Stimulated activated CD4-positive, alpha-beta T cell treated with anti-CD3 and anti-CD28 coated beads, Interleukin-4, amount 100 ng/mL, for 48 hours (primary cell): ENCODE data around the gene RABL6.
"Not testable (repeated sequence)": the region's sequence is repeated elsewhere in the genome, so short reads cannot be mapped to it uniquely, and the experiment has no call there.

ENCODE experiments used
- DNase-seq, 2 donors: peaks; one replicate each; pipeline ENCODE4 v3.0.0-alpha.2; 2020; ENCODE audit warnings: low read depth in 2 of 2

RABL6 gene

DNA sequence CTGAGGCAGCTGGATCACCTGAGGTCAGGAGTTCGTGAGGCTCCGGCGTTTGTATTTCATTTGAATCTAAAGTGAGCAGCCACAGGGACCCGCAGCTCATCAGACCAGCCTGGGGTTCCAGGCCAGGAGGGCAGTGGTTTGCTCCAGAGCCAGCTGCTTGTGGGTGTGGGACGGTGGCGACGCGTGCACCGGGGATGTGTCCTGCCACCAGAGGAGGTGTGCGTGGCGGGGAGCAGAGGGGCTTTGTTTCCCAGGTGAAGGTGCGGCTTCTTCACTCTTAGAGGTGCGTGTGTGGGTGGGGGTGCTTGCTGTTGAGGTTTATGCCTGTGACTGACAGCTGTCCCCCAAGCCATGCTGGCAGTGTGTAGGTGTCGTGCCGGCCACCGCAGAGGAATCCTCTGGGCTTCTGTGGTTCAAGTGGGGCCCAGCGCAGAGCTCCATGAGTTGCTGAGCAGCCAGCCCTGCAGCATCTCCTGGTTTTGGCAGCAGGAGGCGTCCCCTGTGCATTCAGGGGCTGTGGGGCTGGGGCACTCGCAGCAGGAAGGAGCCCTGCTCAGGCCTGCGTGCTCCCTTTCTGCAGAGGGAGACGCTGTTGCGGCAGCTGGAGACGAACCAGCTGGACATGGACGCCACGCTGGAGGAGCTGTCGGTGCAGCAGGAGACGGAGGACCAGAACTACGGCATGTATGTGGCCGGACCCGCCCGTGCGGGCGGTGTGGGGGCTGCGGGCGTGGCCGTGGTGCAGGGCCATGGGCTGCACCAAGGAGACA is 27.6 kb downstream of the RABL6 start:
- no peak for DNase-seq

DNA sequence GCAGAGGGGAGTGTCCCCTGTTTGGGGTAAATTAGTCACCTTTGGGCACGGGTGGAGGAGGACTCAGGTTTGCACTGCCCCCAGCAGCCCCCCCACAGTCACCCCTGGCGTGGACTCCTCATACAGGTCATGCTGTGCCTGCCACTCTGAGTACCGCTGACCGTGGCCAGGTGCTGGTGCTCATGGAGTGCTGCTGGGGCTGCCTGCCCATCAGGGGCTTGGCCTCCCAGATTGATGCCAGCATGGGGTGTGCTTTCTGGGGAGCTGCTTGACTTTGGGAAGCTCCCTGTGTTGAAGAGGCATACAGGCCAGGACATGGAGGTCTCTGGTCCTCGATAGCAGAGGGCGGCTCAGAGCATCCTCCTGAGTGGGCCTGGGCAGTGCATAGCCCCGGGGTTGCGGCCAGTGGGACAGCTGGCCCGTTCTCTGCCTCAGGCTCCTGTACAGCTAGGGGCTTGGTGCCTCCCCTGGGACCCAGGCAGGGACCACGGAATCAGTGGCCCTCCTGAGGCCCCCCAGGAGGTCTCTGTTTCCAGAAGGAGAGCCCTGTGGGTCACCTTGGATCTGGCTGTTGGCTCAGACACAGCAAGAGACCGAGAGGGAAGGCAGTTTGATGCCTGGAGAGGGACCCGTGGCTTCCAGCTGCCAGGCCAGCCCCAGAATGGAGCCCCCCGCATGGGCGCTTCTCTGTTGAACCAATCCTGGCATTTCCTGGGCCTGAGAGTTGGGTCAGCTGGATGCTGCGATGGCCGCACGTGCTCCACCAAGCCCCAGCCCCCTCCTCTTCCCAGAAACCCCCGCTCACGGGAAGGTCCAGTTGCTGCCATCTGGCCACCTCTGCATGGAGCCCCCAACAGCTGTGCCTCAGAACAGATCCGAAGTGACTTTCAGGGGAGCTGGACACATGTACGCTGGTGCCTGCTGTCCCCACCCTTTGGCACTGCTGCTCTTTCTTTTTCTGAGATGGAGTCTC is 28.5 kb downstream of the RABL6 start:
- DNase-seq, result no peak

DNA sequence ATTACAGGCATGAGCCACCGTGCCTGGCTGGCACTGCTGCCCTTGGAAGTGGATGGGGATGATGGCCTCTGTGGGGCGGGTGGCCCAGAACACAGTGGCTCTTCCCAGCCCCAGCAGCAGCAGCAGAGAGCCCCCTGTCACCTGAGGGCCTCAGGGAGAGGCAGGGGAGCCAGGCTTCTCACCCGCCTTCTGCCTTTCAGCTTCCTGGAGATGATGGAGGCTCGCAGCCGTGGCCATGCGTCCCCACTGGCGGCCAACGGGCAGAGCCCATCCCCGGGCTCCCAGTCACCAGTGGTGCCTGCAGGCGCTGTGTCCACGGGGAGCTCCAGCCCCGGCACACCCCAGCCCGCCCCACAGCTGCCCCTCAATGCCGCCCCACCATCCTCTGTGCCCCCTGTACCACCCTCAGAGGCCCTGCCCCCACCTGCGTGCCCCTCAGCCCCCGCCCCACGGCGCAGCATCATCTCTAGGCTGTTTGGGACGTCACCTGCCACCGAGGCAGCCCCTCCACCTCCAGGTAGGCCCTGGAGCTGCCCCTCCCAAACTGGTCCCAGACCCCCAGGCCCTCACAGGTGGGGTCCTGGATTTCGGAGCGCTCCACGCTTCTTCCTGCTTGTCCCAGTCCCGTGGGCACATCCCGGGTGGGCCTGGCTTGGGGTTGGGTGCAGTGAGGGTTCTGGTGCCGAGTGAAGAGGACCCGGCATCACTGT is 29.6 kb downstream of the RABL6 start:
- no peak for DNase-seq

DNA sequence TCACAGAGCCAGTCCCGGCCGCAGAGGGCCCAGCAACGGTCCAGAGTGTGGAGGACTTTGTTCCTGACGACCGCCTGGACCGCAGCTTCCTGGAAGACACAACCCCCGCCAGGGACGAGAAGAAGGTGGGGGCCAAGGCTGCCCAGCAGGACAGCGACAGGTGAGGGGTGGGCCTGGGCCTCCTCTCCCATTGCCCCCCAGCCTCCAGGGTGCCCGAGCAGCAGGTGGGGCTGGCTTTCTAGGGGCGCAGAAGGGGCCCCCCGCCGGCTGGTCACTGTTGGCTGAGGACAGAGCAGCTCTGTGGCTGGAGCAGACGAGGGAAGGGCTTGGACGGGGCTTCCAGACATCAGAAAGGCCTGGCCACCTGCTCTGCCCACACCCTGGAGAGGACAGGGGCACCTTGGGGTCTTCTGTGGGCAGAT is 30.1 kb downstream of the RABL6 start:
- not testable (repeated sequence) for DNase-seq

DNA sequence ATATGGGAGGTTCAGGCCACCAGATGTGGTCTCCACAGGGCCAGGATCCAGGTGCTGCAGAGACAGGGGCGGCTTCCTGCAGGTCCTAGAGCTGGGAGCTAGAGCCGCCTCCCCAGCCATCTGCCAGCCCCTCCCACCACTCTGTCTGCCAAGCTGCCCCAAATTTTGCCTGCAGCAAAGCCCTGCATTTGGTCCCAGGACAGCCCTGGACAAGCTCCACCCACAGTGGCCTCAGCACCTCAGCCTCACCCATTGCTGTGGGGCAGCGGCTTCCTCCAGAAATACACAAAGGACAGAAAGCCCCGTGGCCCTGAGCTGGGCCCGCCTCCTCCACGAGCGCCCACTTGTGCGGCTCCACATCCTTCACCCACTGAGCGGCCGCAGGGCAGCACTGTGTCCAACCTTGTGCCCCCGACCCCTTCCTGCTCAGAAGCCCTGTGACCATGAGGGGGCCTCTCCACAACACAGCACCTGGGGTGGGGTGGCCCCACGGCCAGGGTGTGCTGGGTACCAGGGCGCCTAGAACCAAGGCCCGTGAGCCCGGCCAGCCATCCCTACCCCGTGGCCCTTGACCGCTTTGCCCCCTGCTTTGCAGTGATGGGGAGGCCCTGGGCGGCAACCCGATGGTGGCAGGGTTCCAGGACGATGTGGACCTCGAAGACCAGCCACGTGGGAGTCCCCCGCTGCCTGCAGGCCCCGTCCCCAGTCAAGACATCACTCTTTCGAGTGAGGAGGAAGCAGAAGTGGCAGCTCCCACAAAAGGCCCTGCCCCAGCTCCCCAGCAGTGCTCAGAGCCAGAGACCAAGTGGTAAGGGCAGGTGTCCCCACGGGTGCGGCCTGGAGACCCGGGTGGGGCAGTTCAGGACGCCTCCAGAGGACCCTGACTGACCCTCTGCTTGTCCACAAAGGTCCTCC is 30.8 kb downstream of the RABL6 start:
- DNase-seq, result no peak

DNA sequence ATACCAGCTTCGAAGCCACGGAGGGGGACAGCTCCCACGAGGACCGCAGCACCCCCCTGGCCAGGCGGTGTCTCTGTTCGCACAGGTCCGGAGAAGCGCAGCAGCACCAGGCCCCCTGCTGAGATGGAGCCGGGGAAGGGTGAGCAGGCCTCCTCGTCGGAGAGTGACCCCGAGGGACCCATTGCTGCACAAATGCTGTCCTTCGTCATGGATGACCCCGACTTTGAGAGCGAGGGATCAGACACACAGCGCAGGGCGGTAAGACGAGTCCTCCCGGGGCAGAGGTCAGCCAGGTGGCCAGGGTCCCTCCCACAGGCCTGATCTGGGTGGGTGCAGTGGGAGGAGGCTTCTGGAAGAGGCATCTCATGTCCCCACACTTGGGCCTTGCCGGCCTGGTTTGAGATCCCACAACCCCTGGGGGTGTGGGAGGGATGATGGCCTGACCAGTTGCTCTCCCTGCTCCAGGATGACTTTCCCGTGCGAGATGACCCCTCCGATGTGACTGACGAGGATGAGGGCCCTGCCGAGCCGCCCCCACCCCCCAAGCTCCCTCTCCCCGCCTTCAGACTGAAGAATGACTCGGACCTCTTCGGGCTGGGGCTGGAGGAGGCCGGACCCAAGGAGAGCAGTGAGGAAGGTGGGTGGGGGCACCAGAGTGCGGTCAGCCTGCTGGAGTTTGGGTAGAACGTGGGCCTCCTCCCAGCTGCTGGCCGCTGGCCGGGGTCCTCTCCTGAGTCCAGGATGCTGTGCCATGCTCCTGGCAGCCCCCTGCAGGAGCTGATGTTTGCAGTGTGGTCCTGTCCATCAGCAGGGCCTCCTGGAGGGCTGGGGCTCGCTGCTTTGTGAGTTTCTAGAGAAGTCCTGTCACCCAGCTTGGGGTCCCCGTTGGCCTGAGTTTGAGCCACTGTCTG is 31.7 kb downstream of the RABL6 start:
- no peak for DNase-seq

DNA sequence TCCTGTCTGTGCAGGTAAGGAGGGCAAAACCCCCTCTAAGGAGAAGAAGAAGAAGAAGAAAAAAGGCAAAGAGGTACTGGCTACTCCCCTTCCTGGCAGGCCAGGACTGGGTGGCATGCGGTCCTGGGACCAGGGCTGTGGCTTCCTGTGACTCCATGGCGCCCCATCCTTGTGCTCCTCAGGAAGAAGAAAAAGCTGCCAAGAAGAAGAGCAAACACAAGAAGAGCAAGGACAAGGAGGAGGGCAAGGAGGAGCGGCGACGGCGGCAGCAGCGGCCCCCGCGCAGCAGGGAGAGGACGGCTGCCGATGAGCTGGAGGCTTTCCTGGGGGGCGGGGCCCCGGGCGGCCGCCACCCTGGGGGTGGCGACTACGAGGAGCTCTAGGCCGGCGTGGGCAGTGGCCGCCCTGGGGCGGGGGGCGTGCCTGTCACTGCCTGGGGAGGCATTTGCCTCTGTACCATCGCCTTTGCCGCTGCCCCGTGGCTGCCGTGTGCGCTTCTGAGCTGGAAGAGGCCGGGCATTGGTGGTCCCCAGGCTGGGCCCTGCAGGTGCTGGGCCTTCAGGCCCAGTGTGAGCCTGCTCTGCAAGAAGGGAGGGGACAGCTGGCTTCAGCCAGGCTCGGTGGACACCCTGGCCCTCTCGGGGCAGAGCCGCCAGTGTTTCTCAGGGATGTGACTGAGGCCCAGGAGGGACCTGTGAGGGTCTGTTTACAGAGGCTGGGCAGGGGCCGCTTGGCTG is 32.6 kb downstream of the RABL6 start:
- DNase-seq, result no peak

DNA sequence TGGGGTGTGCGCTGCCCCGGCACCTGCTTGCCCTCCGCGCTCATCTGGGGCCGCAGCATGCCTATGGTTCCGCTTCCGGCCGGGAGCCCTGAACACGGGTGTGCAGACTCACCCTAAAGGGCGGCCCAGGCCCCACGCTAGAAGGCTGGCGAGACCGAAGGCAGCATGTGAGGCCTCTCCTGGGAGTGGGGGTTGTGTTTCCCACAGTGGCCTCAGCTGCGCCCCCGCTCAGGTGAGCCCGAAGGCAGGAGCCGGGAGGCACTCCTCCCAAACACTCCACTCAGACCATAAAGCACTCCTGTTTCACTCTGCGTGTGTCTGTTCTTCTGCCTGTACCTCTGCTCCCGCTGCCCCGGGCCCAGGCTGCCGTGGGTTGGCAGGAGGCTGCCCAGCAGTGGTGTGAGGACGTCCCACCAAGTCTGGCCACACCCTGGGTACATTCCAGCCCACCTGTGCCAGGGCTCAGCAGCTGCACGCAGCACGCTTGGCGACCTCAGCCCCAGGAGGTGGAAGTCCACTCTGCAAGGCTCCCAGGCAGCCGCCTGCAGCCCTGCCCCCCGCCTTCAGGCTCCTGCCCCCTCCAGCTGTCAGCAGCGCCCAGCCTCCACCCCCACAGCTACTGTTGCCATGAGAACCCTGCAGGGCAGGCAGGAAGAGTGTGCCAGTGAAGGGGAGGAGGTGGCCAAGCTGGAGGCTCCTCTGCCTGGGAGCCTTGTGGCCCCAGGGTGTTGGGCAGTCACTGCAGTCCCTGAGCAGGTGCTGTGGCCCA is 33.3 kb downstream of the RABL6 start:
- DNase-seq, result no peak

DNA sequence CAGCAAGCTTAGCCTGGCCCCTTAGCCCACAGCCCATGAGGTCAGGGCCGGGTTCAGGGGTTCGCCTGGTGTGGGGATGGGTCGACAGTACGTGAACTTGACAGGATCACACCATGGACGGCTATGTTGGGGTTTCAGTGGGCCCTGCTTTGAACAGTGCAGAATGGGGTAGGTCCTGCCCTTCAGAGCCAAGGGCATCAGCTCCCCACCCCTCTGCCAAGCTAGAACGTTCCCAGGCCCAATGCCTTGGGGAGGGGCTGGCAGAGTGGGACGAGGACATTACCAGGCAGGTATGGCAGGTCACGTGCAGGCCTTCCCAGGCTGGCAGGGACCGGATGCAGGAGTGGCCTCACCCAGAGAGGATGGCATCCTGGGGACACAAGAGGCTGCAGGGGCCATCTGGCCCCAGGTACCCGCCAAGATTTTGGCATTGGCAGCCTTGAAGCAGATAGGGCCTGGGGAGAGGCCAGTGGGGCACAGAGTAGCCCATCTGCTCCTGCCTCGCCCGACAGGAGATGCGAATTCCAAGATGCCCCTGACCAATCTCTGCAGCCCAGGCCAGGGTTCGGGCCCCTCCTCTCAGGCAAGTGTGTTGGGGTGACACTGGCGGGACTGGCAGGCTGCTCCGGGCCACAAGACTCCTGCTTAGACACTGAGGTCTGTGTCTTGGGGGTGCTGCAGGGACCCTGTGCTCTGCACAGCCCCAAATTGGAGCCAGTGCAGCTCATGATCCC is 34.1 kb downstream of the RABL6 start:
- not testable (repeated sequence) for DNase-seq

DNA sequence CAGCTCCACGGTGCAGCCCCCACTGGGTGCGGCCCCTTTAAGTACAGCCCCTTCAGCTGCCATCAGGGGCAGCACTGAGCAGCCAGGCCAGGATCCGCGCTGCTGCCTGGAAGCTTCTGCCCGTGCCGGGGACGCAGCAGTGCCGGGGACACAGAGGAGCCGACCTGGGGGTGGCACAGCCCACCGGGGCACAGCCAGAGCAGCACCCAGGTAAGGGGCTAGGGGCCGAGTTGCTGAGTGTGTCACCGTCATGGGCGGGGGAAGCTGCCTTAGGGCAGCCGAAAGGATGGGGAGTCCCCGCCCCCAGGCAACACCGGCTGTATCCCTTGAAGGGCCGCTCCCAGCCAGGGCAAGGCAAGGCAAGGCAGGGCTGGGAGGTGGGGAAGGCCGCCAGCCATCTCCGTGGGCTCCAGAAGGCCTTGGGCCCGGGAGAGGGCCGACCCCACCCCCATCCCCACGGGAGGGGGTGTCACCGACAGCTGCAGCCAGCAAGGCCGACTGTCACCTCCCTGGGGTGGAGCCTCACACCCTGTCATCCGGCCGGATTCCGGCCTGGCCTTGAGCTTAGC is 34.7 kb downstream of the RABL6 start, which contains the start of gene AJM1:
TSS of gene AJM1 (plus strand) at position 99 of the 569 bp plus-strand sequence. CDS start 1,937 bp downstream, outside the sequence.
- peak; percentile 73 to 78 for DNase-seq

DNA sequence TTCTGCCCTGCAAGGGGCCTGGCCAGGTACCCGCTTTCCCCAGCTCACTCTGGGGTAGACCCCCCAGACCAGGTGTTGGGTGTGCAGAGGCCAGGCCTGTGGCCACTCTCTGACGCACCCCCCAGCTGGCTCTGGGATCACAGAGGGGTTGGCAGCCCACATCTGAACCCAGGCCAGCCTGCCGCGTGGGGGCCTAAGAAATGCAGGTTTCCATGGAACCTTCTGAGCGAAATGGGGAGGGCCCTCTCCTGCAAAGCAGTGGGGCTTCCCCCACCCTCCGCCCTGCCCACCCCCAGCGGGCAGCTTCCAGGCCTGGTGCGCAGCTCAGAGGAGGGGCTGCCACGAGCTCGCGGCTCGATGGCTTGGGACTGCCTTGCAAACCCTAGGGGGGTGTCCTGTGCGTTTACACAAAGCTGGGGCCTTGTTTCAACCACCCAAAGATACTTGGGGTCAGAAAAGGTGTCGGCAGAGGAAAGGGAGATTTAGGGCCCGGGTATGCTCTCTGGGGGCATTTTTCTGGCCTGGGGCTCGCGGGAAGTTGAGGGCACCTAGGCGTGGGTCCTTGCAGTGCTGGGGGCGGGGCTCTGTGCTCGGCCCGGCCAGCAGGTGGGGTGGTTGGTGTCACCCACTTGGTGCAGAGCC is 35.5 kb downstream of the RABL6 start:
- DNase-seq, result not testable (repeated sequence)

DNA sequence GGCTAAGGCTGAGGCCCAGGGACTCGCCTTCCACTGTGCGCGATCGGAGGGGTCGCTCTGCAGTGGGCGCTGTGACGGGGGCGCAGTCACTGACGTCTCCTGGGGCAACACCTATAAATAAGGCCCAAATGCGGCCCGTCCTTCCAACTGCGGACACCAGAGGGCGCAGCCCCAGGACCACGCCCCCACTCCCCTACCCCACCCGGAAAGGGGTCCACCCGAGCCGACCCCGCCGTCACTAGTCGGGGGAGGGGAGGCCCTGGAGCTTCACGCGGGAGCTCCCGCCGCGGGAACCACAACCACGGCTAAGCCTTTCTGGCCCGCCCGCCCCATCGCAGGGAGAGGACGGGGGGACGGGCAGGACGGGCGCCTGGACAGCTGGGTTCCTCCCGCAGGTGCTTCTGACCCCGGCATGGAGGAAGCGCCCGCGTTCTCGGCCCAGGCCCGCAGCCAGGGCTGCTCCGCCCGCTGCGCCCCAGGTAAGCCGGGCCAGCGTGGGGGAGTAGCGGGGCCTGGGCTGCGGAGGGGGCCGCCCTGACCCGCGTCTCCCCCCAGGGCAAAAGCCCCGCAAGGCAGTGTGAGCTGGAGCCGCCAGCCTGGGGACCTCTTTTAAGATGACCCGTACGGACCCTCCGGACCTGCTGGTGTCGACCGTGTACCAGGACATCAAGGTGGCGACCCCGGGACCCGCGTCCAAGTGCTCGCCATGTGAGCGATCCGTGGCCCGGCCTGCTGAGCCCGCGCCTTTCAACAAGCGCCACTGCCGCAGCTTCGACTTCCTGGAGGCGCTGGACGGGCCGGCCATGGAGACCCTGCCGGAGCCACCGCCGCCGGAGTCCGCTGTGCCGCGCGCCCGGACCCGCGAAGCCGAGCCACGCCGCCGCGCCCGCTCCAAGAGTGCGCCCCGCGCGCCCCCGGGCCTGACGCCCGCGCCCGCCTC is 36.3 kb downstream of the RABL6 start:
- peak; percentile 53 to 62 for DNase-seq

DNA sequence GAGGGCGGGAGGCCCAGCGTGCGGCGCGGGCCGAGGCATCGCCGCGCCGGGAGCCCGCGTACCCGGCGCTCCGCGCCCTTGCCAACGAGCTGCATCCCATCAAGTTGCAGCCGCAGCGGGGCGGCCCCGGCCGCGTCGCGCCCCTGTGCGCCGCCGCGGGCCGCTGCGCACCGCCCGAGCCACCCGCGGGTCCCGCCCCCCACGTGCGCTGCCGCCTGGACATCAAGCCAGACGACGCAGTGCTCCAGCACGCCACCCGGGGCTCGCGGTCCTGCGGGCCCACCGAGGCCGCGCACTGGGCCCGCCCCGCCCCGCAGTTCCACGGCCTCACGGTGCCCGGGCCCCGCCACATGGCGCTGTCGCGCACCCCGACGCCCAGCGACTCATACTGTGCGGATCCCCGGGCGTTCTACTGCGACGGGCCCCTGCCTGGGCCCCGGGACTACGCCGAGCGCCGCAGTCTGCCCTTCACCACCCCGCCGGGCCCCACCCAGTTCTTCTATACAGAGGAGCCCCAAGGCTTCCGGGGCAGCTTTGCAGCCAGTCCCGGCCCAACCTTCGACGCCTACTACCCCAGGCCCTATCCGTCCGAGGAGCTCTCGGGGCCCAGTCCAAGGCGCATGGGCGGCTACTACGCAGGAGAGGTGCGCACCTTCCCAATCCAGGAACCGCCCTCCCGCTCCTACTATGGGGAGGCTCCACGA is 37.2 kb downstream of the RABL6 start:
- no peak for DNase-seq

DNA sequence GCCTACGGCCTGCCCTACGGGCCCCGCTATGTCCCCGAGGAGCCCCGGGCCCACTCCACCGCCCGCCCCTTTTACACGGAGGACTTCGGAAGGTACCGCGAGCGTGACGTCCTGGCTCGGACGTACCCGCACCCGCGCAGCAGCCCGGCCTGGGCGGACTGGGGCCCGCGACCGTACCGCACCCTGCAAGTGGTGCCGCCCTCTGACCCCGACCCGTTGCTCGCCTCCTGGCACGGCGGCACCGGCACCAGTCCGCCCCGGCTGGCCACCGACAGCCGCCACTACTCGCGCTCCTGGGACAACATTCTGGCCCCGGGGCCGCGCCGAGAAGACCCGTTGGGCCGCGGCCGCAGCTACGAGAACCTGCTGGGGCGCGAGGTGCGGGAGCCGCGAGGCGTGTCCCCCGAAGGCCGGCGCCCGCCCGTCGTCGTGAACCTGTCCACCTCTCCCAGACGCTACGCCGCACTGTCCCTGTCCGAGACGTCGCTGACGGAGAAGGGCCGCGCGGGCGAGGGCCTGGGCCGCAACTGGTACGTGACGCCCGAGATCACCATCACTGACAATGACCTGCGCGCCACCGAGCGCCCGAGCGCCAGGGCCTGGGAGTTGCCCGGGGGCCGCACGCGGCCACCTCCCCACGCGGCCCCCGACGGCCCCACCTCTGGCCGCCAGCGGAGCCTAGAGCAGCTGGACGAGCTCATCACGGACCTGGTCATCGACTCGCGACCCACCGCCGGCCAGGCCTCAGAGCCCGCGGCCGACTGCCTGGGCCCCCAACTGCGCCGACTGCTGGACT is 37.9 kb downstream of the RABL6 start:
- no peak for DNase-seq
